Measurements from ENCODE around the gene UNC5C.

Gene UNC5C

GRCh38 chr4:95540227-95540626, 8.5 kb downstream of the UNC5C start:
- no peak for TF ChIP-seq CTCF (conservative IDR thresholded peaks at IDR 0.05; ENCODE audit: low read depth, low read length)
- Histone ChIP-seq H3K4me1 (ENCODE audit: low read depth, poor library complexity, severe bottlenecking) (peaks cover 76% of the 10 kb centered on the region), H4K20me1 (ENCODE audit: insufficient read depth) (no peaks in the 10 kb centered on the region), H3K27ac (no peak overlapping the region), H3K9ac (no peak overlapping the region), H3K79me2 (ENCODE audit: insufficient read depth, low read depth) (no peaks in the 10 kb centered on the region), H3K4me3 (IDR thresholded peaks at IDR 0.05; ENCODE audit: insufficient read depth, low read depth, low read length) (no peak overlapping the region), H3K27me3 (ENCODE audit: insufficient read depth, low read depth) (no peaks in the 10 kb centered on the region), H3K4me2 (peak overlapping the region; percentile 87), H3K36me3 (ENCODE audit: insufficient read depth) (no peaks in the 10 kb centered on the region), H2AFZ (ENCODE audit: low read depth) (no peak overlapping the region)

- Histone ChIP-seq H3K4me1 (ENCODE audit: low read depth, poor library complexity, severe bottlenecking) (peaks cover 65% of the 10 kb centered on the region), H3K36me3 (ENCODE audit: insufficient read depth) (no peaks in the 10 kb centered on the region), H3K9ac (no peak overlapping the region), H3K79me2 (ENCODE audit: insufficient read depth, low read depth) (no peaks in the 10 kb centered on the region), H2AFZ (ENCODE audit: low read depth) (no peak overlapping the region), H3K27me3 (ENCODE audit: insufficient read depth, low read depth) (no peaks in the 10 kb centered on the region), H4K20me1 (ENCODE audit: insufficient read depth) (no peaks in the 10 kb centered on the region), H3K4me2 (no peak overlapping the region), H3K27ac (no peak overlapping the region), H3K4me3 (IDR thresholded peaks at IDR 0.05; ENCODE audit: insufficient read depth, low read depth, low read length) (no peak overlapping the region)
- TF ChIP-seq CTCF (conservative IDR thresholded peaks at IDR 0.05; ENCODE audit: low read depth, low read length) = no peak
These were observed 9.7 kb downstream of the UNC5C start for GRCh38 chr4:95539106-95539505.

GRCh38 chr4:95537863-95538488, 10.8 kb downstream of the UNC5C start:
- H4K20me1 ChIP-seq (ENCODE audit: insufficient read depth) = no peaks in the 10 kb centered on the region
- no peak overlapping the region for H3K27ac ChIP-seq
- H3K4me1 ChIP-seq (ENCODE audit: low read depth, poor library complexity, severe bottlenecking) = peaks cover 53% of the 10 kb centered on the region
- H3K4me3 ChIP-seq (IDR thresholded peaks at IDR 0.05; ENCODE audit: insufficient read depth, low read depth, low read length) = no peak overlapping the region
- H3K4me2 ChIP-seq = no peak overlapping the region
- no peak overlapping the region for H3K9ac ChIP-seq
- TF ChIP-seq CTCF (conservative IDR thresholded peaks at IDR 0.05; ENCODE audit: low read depth, low read length) = no peak
- H3K36me3 ChIP-seq (ENCODE audit: insufficient read depth) = no peaks in the 10 kb centered on the region
- H3K79me2 ChIP-seq (ENCODE audit: insufficient read depth, low read depth) = no peaks in the 10 kb centered on the region
- H3K27me3 ChIP-seq (ENCODE audit: insufficient read depth, low read depth) = no peaks in the 10 kb centered on the region
- H2AFZ ChIP-seq (ENCODE audit: low read depth) = no peak overlapping the region

- Histone ChIP-seq H3K27ac (no peak overlapping the region), H3K4me3 (IDR thresholded peaks at IDR 0.05; ENCODE audit: insufficient read depth, low read depth, low read length) (no peak overlapping the region)
These were observed 11.6 kb downstream of the UNC5C start for GRCh38 chr4:95537191-95537590.

More at GRCh38 chr4:95537191-95537590, 11.6 kb downstream of the UNC5C start:
- Histone ChIP-seq H4K20me1 (ENCODE audit: insufficient read depth) (no peaks in the 10 kb centered on the region), H2AFZ (ENCODE audit: low read depth) (no peak overlapping the region), H3K4me2 (no peak overlapping the region), H3K9ac (no peak overlapping the region), H3K27me3 (ENCODE audit: insufficient read depth, low read depth) (no peaks in the 10 kb centered on the region), H3K4me1 (ENCODE audit: low read depth, poor library complexity, severe bottlenecking) (peaks cover 50% of the 10 kb centered on the region), H3K36me3 (ENCODE audit: insufficient read depth) (no peaks in the 10 kb centered on the region), H3K79me2 (ENCODE audit: insufficient read depth, low read depth) (no peaks in the 10 kb centered on the region)
- TF ChIP-seq CTCF (conservative IDR thresholded peaks at IDR 0.05; ENCODE audit: low read depth, low read length) = no peak
